SK-MEL-5 (cell line): ENCODE measurements around the gene TCF7L2. TPM values are rescaled to one million over a fixed set of nuclear protein-coding genes. Genes with fewer than 3 reads are reported as not detected.

ENCODE experiments used
- DNase-seq: peaks from one replicate; pipeline ENCODE4 v3.0.0-alpha.2; 2016; ENCODE audit warnings: low read depth, low spot score
- in situ Hi-C: cut with HindIII; loops from 2 replicates; pipeline ENCODE4 v1.10.0; 2016; ENCODE audit warnings: low sequenced_read_pairs, high pct_unique_total_duplicates, low pct_unique_long_range_greater_than_20kb
- total RNA-seq: library from RNA; depleted of rRNA; stranded (reverse); fragments of >200 nt; shearing (Covaris generic); gene quantifications from 2 replicates; pipeline ENCODE4 v1.2.3, GENCODE V29; 2014

Gene TCF7L2
- total RNA-seq, 1 experiment from 2014 or later = 2.6 TPM

DNA sequence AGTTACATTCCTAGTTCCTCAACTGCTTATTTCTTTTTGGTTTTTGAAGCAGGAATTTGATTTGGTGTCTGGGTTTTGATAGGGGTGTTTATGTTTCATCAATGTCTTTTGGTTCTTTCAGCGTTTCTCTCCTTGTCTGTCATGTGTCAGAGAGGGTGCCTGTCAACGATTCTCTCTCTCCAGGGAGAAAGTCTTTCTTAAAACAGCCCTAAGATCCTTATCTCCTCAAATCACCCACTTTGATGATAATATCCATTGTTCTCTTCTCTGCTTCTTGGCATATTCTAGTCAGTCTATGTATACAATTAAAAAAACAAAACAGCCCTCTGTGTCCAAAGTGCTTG lies 77.2 kb downstream of the TCF7L2 start:
- DNase-seq = no peak
- in situ Hi-C loops = no loop called here

DNA sequence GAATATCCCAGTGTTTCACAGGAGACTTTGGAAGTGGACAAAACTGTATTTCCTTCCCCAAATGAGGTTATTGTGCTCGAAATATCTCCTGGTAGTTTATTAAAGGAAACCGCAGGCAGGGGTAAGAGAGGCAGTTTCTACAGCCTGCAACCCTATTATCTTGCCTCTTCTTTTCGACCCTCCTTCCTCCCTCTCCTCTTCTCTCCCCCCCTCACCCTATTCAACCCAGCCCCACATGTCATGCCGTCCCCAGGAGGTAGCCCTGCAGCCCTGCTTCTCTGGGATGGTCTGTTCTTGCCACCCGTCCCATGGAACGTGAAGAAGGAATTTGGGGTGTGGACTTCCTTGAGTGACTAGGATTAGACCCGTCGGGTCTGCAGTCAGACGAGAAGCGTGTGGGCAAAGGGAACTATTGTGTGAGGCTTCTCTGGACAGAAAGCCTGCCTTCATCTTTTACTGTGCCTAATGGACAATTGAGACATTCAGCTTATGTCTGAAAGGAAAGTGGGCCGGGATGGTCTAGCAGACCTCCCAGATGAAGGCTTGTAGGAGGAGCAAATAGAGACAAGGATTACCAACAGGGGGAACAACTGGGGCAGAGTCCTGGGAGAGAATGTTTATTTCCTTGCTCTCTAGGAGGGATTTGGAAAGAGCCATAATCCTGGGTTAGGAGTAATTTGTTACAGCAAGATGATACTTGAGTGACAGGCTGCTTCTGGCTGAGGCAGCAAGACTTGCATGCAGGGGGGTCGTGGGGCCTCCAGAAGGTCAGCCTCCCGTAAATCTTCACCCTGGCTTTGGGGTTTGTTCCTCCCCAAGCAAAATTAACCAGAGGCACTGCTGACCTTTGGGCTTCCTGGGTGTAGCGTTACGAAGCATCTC lies 77.8 kb downstream of the TCF7L2 start:
- in situ Hi-C loops = no loop called here
- DNase-seq = peak; percentile 90

DNA sequence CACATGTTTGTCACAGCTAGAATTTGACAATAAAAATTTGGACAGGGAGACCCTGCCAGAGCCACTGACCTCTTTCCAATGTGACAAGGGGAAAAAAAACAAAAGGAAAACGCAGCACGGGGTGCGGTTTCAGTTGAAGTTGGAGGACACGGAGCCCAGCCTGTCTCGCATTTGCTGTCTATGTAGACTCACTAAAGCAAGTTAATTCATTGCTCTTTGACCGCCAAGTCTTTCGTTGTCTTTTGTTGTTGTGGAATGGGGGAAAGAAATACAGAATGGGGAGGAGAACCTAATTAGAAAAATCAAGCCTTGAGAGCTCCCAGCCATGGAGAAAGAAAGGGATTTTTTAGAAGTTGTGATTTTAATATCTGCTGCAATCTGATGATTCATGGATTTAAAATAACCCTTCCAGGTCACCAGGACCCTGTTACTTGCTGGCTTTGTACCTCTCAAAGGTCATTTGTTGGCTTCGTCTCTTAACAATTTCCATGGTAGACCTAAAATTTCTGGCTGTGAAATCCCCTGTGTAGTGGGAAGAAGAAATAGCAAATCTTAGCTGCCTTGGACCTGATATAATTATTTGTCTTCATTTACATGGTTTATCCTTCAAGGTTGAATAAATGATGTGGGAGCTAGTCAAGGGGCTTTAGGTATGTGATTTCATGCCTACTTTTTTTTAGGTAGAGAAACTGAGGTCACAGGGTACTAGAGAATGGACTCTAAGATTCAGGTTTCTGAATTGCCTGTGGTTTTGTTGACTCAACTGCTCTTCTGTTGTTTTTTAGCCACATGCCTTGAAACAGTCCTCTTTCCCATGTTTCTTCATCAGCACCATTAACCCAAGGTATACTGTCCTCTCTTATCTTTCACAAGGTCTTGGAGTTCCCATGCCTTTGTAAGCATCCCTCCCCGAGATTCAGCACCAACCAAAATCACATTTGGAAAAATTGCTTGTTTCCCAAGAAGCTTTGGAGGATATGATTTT lies 78.7 kb downstream of the TCF7L2 start:
- DNase-seq = no peak

DNA sequence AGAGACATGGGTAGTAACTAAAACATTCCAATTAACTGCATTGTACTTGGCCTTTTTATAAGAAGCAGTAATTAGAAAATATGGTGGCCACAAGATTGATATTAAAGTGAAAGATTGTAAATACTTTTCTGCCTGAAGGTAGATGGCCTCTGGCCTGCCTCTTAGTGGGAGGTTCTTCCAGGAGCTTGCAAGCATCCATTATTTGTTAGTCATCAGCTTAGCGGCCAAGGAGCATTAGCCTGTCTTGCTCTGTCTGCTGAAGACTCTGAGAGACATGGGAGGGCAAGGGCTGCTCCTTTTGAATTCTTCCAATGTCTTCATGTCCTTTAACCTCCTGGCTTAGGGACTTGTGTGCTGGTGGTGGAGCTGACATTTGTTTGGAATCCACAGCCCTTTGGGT lies 80.4 kb downstream of the TCF7L2 start:
- in situ Hi-C loops = no loop called here
- no peak for DNase-seq

More for the DNA sequence above, 78.7 kb downstream of the TCF7L2 start:
- in situ Hi-C loops = no loop called here

DNA sequence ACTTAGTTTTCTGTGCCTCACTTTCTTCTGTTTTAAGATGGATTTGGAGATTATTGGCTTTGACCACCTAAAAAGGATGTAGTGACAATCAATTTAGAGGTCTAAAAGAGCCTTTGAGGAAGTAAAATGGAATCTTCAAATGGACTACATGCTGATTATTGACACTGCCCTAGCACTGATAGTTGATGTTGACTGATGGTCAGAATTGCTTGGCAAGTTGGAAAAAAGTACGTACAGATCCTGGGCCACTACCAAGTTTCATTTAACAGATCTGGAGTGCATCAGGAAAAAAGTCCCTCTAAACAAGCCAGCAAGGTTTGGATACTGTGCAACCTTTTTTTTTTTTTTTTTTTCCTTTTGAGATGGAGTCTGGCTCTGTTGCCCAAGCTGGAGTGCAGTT lies 81.1 kb downstream of the TCF7L2 start:
- no peak for DNase-seq
- in situ Hi-C loops = no loop called here

DNA sequence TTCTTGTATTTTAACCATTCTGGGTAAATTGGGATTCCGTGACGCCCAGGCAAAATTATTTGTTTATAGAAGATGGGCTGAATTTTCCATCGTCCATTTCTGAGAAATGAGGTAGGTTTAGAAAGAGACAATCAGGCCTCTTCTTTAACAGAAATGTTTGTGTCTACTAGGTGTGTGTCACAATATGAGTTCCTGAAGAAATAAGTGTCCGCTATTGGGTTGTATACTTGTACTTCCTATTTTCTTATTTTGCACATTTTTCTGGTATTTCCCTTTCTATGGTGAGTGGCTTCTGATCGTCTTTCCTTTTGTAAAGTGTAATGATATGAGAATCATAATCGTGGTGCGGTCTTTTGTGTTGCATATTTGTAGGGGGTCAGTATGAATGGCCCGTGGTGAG lies 83.9 kb downstream of the TCF7L2 start:
- DNase-seq = no peak
- in situ Hi-C loops = no loop called here

DNA sequence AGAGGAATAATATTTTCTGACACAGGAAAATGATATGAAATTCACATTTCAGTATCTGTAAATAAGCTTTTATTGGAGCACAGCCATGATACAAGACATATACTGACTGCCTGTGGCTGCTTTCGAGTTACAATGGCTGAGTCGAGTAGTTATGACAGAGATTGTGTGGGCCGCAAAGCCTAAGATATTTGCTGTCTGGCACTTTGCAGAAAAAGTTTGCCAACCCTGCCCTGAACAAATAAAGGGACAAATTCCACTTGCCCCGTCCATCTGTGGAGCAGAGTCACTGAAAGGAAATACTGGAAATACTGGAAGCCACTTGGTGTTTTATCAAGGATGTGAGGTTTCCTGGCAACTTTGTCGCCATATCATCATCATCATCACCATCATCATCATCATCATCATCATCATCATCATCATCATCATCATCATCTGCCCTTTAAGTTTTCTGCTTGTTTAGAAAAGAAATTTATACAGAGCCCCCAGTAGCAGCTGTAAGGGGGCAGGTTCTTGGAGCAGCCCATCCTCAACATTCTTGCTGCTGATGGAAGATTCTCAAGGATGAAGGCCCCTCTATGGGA lies 85.8 kb downstream of the TCF7L2 start:
- no peak for DNase-seq
- in situ Hi-C loops = no loop called here

DNA sequence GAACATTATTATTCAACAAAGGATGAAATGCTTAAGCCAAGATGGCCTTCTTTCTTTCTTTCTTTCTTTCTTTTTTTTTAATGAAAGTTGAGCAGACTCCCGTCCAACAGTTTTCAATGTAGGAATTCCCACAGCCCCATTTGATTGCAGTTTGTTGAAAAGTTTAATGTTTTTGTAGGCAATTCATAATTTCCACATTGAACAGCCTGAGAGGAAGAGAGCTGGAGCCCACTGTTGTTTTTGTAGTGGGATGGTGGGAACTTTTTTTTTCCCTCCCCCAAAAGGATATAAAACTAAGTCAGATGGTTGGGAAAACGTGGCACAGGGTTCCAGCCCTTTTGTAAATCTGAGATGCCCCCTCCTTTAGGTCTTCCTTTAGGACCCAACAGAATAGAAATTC lies 86.6 kb downstream of the TCF7L2 start:
- in situ Hi-C loops = no loop called here
- no peak for DNase-seq

DNA sequence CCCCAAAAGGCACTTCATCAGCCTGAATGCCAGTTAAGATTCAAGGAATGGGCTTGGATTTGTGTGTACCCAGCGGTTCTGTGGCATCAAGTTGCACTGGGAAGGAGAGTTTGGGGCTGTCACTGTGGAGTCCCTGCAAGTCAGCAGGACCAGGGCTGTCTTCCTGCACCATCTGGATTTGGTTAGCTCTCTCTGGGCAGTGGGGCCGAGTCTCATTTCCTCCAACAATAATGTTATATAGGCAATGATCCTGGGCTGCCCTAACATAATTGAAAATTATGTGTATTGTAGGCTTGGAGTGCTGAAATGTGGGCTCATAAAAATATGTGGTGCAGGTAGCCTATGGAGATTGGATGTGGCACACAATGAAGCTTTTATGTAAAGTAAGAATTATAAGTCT lies 87.2 kb downstream of the TCF7L2 start:
- no peak for DNase-seq

DNA sequence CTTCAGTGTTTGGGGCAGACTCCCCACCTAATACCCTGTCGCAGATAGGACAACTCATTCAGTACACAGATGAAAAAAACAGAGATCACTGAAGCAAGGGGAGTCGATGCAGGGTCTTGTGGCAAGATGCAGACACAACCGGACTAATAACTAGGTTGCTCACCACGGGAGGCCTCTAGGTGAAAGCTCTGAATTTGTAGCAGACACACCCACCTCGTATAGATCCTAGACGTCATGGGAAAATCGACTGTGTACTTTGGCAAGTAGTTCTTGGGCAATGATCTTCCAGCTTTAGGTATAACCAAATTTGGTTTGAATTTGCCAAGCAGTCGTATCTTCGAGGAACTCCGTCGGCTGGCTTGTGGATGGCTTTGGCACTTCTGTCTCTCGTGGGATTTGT lies 88.1 kb downstream of the TCF7L2 start:
- no peak for DNase-seq
- in situ Hi-C loops = no loop called here

More for the DNA sequence above, 87.2 kb downstream of the TCF7L2 start:
- in situ Hi-C loops = no loop called here

DNA sequence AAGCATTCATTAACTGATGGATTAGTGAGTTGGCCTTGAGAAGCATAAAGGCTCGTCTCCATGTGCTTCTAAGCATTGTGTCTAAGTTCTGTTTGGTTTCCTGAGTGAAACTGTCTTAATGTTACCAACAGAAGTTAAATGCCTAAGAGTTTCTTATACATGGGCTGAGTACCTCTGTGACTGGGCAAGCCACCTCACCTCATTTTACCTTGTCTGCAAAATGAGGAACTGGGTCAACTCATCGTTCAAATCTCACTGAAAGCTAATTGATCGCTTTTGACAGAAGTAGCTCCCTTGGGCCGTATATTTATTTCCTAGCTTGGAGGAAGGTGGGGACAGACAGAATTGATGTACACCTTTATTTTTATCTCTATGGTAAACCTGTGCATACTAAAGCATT lies 88.9 kb downstream of the TCF7L2 start:
- DNase-seq = no peak
- in situ Hi-C loops = no loop called here

DNA sequence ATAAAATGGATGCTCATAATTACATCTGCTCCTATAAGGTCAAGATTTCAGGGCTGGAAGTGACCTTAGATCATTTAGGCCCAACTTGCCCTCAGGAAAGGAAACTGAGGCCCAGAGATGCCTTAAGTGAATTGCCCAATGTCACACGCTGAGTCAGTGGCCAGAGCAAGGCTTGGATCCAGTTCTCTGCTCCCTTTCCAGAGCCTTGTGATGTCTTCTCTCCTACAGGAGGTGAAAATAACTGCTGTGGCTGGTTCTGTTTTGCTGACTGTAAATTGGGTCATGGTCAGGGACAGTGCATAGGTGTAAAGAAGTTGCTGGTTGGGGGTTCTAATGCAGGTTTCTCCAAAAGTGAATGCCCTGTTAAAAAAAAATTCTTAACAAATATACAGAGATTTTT lies 91.3 kb downstream of the TCF7L2 start:
- in situ Hi-C loops = no loop called here
- DNase-seq = no peak

DNA sequence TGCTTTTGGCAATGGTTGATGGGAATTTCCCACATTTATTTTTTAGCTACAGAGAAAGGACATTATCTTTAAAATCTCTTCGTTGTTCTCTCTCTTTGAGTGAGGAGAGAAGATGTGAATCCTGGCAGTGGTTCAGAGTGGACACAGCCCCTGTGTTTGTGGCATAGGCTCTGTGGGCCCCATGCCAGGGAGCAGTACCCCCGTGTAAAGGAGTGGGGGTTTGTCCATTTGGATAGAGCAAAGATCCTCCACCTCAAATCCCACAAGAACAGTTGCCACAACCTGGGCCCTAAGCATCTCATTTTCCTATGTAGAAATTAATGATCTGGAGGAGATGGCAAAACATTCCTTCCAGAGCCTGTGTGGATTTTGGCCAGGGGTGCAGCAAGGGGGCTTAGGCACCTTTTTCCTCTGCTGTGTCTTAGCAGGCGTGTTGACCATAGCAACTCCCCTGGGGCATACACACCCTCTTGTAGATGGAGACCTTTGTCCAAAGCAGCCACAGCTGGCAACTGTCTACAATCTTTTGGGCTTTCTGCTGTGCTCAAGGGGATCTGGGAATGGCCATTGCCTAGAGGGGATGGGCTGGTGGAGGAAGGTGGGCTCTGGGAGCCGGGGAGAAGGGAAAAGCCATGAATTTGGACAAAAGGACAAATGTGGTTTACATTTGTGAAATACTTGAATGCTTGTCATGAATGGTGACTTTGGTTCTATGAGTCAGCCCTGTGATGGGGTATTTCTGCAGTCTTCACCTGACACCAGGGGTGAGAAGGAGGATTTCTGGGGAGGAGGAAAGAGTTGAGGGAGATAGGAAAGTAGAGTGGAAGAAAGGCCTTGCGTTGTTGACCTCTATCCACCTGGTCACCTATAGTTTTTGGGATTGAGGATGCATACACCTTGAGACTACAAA lies 92.0 kb downstream of the TCF7L2 start:
- DNase-seq = no peak
- in situ Hi-C loops = no loop called here

DNA sequence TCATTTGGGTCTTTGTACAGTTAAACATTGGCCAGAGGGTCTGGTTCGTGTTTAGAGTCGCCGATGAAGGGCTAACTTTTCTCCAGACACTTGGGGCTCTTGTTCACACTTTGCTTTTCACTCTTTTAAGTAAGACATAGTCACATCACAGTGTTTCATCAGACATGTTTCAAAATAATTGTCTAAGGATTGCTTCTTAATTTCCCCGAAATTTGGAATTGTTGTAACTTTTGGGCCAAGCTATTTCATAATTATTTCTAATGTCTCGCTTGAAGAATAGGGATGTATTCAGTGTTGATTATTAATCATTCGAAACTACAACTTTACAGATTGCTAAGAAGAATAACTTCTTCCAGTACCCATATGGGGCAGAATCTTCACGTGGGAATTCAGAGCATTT lies 92.8 kb downstream of the TCF7L2 start:
- no peak for DNase-seq
- in situ Hi-C loops = no loop called here

DNA sequence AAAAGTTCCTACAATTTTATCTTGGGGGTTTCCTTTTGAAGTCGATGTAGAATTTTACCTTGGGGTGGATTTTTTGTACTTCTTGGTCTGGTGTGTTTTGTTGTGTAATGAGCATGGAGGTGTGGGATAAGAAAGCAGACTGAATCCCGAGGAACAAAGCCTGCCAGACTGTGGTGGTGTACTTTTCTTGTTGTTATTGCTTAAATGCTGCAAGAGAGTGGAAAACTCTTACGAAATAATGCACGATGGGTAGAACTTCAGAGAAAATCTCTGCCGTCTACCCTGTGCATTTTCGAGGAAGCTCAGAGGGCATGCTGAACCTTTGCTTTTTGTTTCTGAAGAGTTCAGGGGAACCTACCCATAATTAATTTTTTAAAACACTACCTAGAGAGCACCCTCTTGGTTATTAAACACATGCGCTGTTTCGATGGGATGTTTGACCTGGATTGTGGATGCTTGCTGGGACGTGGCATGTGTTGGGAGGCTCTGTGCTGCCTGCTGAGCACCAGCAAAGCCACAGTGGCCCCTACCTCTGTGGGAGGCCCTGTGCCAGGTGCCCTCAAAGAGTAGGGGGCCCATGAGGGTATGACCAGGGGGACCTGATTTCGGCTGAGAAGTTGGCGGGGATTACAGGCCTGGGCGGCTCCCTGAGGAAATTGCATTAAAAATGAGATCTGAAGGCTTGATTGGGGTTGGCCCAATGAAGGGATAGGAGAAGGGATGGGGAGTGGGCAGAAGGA lies 94.1 kb downstream of the TCF7L2 start:
- in situ Hi-C loops = no loop called here
- DNase-seq = no peak

DNA sequence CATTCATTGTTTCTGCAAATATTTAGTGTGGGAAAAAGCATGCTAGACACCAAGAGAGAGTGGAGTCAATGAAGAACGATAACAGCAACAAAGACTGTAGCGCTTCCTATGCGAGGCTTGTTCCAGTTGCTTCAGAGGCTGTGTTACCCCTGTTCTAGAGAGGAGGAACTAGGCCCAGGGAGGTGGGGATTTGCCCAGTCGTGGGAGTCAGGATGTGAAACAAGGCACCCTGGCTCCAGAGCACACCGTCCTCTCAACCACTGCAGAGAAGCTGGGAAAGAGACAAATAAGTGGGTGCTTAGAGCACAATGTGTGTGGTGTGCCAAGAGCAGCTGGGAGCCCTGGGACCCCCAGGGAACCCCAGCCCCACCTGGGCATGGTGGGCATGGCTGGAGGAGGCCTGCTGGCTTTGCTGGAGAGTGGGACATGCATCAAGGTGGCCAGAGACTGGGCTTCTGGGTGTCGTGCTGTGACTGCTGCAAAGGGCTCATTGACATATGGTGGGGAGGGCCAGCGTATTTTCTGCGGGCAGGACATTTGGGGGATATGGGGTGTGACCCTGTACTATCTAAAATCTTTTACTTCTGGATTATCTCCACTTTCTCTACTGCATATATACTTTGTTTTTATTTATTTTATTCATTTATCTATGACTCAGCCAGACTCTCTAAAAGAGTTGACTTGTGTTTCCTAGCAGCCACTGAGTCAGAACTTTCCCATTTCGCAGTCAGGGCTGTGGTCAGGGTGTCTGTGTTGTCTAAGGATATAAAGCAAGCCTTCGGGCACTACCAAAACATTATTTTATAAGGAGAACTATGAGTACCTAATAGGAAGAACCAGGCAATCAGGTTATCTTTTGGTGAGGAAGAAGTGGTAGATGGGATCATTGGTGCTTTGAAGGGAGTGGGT lies 95.4 kb downstream of the TCF7L2 start:
- DNase-seq = no peak
- in situ Hi-C loops = no loop called here
